LNCAP (cell line): ENCODE measurements around the gene GALNT1.

Experiments used
- TF ChIP-seq, protein P1 (sequence below): fragments of 450-650 bp; IDR thresholded peaks from 2 replicates; pipeline ENCODE4 v1.5.1; 2017; ENCODE audit warnings: mild to moderate bottlenecking

The GALNT1 gene

DNA sequence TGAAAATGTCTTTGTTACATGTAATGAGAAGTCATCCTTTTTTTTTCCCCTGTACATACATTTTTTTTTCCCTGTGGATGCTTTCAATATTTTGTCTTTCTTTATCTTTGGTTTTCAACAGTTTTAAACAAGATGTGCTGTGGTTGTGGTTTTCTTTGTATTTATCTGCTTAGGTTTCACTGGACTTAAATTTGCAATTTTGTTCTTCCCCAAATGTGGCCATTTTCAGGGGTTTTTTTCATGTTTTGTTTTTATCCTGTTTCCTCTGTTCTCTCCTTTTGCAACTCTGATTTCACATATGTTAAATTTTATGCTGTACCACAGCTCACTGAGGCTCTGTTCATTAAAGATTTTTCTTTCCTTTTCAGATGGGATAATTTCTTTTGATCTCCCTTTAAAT lies 41.7 kb downstream of the GALNT1 start:
- TF ChIP-seq, protein P1, sequence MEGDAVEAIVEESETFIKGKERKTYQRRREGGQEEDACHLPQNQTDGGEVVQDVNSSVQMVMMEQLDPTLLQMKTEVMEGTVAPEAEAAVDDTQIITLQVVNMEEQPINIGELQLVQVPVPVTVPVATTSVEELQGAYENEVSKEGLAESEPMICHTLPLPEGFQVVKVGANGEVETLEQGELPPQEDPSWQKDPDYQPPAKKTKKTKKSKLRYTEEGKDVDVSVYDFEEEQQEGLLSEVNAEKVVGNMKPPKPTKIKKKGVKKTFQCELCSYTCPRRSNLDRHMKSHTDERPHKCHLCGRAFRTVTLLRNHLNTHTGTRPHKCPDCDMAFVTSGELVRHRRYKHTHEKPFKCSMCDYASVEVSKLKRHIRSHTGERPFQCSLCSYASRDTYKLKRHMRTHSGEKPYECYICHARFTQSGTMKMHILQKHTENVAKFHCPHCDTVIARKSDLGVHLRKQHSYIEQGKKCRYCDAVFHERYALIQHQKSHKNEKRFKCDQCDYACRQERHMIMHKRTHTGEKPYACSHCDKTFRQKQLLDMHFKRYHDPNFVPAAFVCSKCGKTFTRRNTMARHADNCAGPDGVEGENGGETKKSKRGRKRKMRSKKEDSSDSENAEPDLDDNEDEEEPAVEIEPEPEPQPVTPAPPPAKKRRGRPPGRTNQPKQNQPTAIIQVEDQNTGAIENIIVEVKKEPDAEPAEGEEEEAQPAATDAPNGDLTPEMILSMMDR = no peak

DNA sequence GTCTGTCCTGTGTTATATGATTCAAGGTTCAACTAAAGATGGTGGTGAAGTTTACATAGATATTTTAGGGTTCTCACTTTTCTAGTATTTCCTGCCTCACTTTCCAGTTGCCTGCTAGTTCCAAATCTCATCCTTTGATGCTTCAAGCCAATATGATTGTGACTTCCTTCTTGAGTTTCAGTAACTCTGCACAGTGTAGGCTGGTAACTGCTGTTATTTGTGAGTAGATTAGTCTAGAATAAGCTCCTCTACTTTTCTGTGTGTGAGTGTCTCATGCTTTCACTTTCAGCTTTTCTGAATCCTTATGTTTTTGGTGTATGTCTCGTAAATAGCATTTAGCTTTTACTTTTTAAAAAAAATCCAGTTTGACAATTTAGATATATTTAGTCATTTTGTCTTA lies 42.6 kb downstream of the GALNT1 start:
- TF ChIP-seq, protein P1 = no peak

DNA sequence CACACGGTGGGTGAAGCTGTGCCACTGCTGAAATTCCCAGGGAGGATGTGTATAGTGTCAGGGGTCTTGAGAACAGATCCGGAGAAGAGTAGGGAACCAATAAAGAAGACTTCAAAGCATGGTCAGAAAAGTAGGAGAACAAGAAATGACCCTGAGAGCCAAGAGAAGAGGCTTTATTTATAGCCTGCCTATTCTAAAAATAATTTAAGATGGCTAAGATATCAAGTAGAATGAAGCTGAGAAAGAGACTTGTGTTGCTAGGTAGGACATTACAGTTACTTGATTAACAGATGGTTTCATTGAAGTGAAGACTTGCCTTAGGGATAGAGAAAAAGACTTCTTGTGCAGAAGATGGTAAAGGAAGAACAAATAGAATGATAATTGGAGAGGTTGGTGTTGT lies 43.7 kb downstream of the GALNT1 start:
- TF ChIP-seq, protein P1 = no peak

DNA sequence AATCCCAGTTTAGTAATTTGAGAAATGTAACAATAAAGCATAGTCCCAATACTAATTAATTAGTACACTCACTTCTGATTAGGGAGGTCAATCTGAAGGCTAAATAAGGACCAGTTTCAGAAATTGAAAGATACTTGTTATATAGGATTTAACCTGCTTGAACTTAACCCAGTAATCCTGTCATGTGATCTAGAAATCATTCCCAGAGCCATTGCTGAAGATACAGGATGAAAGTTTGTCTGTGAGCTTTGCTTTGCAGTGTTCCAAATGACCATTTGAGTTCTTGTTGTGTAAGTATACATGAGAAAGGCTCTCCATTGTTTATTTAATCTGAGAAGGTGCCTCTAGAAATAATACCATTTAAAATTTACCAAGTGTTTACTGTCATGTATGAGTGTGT lies 52.2 kb downstream of the GALNT1 start:
- TF ChIP-seq, protein P1 = no peak

DNA sequence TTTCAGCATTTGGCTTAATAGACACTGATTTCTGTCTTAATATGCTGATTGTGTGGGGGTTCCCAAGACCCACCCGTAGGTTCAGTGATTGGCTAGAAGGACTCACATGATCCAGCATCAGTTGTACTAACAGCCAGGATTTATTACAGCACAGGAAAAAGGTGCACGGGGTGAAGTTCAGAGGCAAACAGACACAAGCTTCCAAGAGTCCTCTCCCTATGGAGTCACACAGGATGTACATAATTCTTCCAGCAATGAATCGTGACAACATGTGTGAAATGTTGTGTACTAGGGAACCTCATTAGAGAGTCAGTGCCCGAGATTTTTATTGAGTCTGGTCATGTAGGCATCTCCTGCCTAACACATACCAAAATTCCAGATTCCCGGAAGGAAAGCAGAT lies 52.8 kb downstream of the GALNT1 start:
- TF ChIP-seq, protein P1 = no peak

DNA sequence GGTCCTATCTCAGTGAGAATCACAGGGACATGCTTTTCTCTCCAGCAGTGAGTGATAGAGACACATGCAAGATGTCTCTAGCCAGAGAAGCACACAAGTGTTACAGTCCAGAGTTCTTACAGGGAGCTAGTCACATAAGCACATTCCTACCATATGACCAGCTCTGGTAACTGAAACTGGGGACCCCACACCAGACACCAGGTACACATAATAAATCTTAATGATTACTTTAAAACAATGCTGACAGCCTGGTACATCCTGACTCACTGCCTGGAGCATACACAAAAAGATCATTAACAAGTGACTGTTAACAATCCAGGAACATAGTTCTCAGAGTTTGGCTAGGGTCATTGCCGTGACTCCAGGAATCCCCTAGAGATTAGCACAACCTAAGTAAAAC lies 53.6 kb downstream of the GALNT1 start:
- TF ChIP-seq, protein P1 = no peak

DNA sequence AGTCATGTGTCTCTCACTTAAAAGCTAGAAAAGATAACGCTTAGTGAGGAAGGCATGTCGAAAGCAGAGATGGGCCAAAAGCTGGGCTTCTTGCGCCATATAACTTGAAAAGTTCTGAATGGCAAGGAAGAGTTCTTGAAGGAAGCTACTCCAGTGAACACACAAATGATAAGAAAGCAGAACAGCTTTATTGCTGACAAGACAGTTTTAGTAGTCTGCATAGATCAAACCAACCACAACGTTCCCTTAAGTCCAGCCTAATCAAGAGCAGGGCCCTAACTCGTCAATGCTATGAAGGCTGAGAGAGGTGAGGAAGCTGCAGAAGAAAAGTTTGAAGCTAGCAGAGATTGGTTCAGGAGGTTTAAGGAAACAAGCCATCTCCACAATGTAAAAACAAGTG lies 55.7 kb downstream of the GALNT1 start:
- TF ChIP-seq, protein P1 = no peak

DNA sequence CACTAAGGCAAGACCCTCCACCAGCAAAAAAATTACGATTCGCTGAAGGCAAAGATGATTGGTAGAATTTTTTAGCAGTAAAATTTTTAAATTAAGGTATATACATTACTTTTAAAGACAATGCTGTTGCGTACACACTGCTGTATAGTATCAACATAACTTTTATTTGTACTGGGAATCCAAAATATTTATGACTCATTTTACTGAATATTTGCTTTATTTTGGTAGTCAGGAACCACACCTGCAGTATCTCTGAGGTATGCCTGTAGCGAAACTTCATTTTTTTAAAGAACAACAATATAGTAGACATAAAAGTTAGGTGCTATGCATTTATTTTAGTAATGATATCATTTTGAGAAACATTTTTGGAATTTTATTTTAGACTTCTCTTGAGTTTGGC lies 57.8 kb downstream of the GALNT1 start:
- TF ChIP-seq, protein P1 = no peak
